HG02973 (cell line): ENCODE results near the gene SLC38A3.

Source experiments
- ATAC-seq: cut with Tn5 transposase; IDR thresholded peaks from one replicate; pipeline ENCODE4 v1.9.1; 2021; ENCODE audit warnings: moderate library complexity; ENCODE audit not compliant: unreplicated experiment

Gene SLC38A3

GRCh38 chr3:50190936-50191660 lies 14.0 kb upstream of the SLC38A3 start, which contains the start of gene GNAT1:
TSS of gene GNAT1 (plus strand) at chr3:50191610. CDS start at chr3:50191726, 116 bp downstream.
- no peak for ATAC-seq

DNA sequence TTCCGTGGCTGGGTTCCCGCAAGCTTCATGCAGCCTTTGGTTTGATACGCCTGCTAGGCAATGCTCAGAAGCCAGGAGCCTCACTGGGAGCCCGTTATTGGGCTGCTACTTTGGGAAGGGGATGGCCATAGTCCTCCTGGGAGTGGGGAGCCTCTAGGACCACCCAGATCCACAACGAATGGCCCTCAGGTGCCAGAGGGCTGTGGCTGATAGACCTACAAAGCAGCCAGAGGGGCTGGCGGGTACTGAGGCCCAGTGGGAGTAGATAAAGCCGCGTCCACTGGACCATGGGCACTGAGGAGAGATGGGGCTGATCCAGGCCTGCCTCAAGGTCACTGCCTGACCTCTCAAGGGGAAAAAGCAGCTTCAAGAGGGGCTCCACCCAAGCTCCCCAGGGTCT lies 12.9 kb upstream of the SLC38A3 start:
- ATAC-seq, result no peak

DNA sequence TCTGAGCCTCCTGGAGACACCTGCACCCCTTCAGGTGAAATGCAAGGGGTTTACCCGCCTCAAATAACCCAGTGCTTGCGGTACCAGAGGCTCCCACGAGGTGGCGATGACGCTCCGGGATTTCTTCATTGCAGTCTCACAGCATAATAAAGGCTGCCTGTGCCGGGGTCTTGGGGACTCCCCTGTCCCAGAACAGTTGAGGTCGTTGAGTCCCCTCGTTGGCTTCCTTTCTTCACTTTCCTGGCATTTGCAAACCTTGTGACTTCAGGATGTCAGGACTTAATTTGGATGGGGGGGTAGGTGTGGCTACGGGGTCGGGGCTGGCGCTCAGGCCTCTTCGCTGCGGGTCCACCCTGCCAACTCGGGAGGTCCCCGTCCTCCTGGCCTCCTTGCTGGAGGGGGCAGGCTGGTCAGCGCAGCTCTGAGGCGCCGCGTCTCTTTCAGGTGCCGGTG lies 12.4 kb upstream of the SLC38A3 start:
- ATAC-seq, result no peak

- ATAC-seq, result no peak
These were observed 11.8 kb upstream of the SLC38A3 start for GRCh38 chr3:50193286-50193685.

GRCh38 chr3:50193746-50194127 lies 11.3 kb upstream of the SLC38A3 start:
- no peak for ATAC-seq

GRCh38 chr3:50194128-50194902 lies 10.8 kb upstream of the SLC38A3 start:
- no peak for ATAC-seq

DNA sequence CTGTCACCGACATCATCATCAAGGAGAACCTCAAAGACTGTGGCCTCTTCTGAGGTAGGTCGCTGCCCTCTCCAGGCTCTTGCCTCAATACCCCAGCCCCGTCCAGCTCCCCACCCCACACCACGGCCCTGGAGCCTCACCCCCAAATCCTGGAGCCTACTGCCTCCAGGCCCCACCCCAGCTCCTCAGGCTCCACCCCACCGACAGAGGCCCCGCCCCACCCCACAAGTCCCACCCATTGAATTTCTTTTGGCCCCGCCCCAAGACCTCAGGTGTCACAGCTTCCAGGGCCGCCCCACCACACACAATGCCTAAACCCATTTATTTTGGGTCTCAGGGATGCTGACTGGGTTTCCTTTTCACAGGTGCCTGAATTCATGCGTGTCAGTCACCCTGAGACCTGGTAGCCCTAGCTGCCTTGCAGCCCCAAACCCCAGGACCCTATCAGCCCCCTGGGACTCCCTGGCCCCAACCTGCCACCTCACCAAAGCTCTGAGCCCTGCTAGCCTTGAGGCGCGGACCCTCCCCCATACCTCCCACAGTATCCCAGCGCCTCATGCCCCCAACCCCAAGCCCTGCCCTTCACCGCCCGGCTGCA lies 10.1 kb upstream of the SLC38A3 start:
- ATAC-seq, result no peak

- ATAC-seq, result no peak
These were observed 9.4 kb upstream of the SLC38A3 start for GRCh38 chr3:50195501-50196252.

GRCh38 chr3:50196253-50196801 lies 8.7 kb upstream of the SLC38A3 start:
- no peak for ATAC-seq

- ATAC-seq, result no peak
These were observed 3.3 kb upstream of the SLC38A3 start for GRCh38 chr3:50201573-50202315.

- no peak for ATAC-seq
These were observed 2.5 kb upstream of the SLC38A3 start for GRCh38 chr3:50202353-50203112.

DNA sequence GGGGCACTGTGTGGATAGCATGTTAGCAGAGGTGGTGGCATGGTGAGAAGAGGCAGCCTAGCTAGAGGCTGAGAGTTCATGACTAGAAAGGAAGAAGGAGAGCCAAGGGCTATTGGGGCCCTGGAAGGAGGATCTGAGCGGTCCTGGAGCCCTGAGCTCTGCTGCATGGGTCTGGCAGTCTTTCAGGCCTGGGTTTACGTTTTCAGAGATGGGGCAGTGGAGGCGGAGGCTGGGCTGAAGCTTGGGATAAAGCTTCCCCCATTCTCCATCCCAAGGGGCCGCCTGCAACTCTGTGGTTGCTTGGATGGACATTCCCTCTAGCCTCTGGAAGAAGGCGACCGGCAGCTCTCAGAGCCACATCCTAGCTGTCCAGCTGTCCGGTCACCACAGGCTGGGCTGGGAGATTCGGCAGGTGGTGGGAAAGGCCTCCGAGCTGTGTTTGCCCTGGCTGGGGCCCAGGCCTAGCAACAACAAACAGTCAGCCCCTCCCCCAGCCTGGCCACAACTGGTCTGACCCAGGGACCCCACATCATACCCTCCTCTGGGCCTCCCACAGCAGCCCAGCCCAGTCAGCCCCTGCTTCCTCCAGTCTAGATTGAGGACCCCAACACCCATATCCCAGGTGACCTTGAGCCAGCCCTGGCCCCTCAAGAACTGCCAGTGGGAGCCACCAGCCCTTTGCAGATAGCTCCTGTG lies 1.8 kb upstream of the SLC38A3 start:
- ATAC-seq, result no peak

- no peak for ATAC-seq
These were observed 965 bp upstream of the SLC38A3 start for GRCh38 chr3:50203809-50204803.

- no peak for ATAC-seq
These were observed 574 bp downstream of the SLC38A3 start for GRCh38 chr3:50205413-50206276.

- ATAC-seq, result no peak
These were observed 2.4 kb downstream of the SLC38A3 start for GRCh38 chr3:50207359-50208042.
